ENCODE measurements around the gene ADAMTS13.

The ADAMTS13 gene

GRCh38 chr9:133493428-133493827 lies 71.3 kb downstream of the ADAMTS13 start:
- DNase-seq, result no peak

GRCh38 chr9:133493845-133494540 lies 71.8 kb downstream of the ADAMTS13 start:
- no peak for DNase-seq

DNA sequence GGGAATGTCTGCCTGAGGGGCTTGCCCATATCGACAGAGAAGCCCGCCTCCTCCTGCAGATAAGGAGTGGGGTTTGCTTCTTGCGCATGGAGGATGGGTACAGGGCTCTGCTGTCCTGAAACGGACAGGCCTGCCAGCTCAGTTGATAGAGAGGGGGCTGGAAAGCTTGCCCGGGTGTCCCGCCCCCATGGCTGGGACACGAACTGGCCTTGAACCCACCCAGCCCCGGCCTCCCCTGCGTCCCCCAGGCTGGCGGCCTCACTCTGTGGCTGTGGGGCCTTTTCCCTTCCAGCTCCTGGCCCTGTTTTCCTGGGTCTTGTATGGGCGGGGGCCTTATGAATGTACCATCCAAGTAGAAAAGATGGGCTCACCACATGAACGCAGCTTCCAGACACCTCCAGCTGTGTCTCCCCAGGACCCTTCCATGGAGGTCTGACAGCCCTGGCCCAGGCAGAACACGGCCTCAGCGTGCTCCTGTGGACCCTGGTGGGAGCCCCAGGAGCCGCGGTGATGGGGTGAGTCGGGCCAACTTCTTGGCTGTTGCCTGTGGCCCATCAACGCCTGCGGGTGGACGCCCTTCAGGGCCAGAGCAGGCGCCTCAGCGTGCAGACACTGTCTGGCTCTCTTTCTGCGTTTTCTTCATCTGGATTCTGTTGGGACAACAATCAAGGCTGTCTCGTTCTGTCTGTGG lies 72.6 kb downstream of the ADAMTS13 start:
- no peak for DNase-seq

- DNase-seq, result no peak
Observed at GRCh38 chr9:133495327-133496293, 73.4 kb downstream of the ADAMTS13 start.

GRCh38 chr9:133496861-133497842 lies 75.0 kb downstream of the ADAMTS13 start:
- no peak for DNase-seq

DNA sequence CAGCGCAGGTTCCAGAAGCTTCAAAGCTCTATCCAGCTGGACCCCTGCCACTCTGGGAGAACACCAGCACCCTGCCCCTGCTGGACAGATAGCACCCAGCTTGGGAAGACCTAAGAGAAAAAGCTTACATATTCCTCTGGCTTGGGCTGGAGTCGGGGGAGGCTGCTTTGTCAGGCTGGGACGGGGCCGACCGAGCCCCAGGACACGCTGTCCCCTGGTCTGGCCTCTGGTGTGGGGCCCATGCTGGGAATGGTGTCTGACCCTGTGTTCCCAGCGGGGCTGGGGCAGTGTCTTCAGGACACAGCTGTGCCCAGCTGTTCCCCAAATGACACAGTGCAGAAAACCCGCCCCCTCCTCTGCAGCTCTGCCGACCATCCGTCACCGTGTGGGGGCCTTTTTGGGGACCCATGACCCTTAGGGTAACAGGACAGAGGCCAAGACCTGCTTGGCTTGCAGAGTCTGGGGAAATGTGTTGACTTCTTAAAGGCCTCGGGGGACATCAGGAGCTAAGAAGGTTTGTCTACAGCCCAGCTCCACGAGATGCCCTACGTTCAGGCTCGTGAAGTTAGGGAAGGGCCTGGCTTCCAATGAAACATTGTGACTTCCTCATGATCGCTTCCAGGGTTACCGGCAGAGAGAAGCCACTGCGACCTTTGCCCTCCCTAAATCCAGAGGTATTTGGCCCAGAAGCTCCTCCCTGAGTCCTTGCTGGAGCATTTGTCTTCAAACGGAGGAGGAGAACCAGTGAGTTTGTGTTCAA lies 77.1 kb downstream of the ADAMTS13 start:
- DNase-seq, result no peak

GRCh38 chr9:133499892-133500270 lies 77.7 kb downstream of the ADAMTS13 start:
- DNase-seq, result no peak

GRCh38 chr9:133502112-133502511 lies 79.9 kb downstream of the ADAMTS13 start:
- DNase-seq, result no peak

GRCh38 chr9:133505186-133505830 lies 83.1 kb downstream of the ADAMTS13 start:
- DNase-seq, result no peak

DNA sequence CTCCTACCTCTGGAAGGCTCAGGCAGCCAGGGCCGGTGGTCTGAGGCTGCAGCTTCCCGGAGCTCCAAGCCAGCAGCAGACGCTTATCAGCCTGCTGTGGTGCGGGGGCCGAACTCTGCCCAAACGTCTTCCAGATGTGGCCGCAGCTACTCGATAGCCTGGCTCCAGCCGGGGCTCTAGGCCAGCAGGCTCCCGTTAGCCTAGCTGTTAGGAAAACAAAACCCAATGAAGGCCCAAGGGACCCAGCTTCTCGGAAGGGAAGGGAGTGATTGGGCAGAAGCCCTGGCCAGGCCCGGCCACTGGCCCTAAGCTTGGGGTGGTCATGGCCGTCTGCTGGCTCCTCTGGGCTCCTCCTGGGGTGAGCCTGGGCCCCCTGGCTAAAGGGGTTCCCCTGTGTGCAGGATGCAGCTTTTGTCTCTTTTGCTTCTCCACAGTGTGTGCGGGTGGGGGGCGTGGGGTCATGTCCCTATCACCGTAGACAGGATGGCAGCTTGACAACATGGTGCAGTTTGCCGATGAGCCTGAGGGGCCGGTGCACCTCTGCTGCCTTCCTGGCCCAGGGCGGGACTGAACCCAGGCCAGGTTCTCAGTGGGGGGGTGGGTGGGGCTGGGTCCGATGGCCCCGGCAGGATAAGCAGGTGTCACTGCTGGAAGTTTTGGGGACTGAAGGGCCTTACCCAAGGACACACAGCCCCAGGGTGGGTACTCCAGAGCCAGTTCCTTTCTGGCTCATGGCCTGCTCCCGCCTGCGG lies 83.9 kb downstream of the ADAMTS13 start:
- no peak for DNase-seq

- no peak for DNase-seq
Observed at GRCh38 chr9:133506653-133507038, 84.5 kb downstream of the ADAMTS13 start.

DNA sequence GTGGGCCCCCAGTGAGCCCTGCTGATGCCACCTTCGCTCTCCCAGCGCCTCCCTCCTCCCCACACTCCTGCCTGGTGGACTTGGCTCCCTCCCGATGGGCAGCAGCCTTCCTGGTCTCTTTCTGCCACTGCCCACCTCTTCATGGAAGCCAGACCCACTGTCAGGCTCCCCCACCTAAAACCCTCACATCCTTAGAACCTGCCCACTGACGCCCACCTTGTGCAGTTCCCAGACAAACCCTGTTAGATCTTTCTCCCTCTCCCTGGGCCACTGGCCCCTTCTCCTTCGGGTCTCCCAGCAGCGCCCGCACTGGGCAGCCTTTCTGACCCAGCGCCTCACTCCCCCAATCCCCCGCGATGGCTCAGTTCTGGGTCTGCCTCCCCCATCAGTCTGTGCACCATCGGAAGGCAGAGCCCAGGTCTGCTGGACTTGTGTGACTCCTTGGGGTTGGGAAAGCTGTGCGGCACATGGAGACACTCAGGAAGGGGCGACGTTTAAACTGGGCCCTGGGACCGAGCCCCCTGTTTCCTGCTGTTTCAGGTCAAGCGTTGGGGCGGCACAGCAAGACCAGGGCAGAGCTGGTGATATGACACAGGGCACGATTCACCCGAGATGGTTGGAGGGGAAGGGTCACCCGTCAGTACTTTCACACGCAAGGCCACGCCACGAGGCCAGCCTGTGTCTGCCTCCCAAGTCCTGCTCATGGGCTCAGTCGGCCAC lies 85.2 kb downstream of the ADAMTS13 start:
- no peak for DNase-seq

GRCh38 chr9:133508046-133508445 lies 85.9 kb downstream of the ADAMTS13 start:
- DNase-seq, result no peak
